CD4-positive, alpha-beta T cell treated with Interleukin-6 at 100 ng/mL for 8 hours (primary cell): ENCODE measurements around the gene SLC15A1.
"Not testable (repeated sequence)": the region's sequence is repeated elsewhere in the genome, so short reads cannot be mapped to it uniquely, and the experiment has no call there.

Source experiments
- DNase-seq: peaks from one replicate; pipeline ENCODE4 v3.0.0-alpha.2; 2020; ENCODE audit warnings: mixed read lengths, low spot score

The SLC15A1 gene

GRCh38 chr13:98781470-98781869 lies 29.0 kb upstream of the SLC15A1 start:
- DNase-seq: no peak

GRCh38 chr13:98781045-98781444 lies 28.6 kb upstream of the SLC15A1 start:
- DNase-seq: no peak

DNA sequence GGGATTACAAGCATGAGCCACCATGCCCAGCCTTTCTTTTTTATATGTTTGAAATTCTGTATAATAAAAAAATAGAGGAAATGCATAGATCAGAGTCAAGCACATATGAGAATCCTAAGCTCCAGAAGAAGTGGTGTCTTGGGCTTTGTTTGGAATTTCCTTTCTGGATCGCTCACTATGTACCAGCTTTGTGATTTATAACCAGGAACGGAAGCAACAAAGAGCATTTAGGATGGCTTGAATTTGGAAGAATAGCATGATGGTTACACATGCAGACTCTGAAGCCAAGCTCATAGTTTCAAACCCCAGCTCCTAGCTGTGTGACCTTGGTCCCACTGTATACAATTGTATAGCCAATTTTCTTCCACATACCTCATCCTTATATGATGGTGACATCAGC lies 28.0 kb upstream of the SLC15A1 start:
- DNase-seq: no peak

DNA sequence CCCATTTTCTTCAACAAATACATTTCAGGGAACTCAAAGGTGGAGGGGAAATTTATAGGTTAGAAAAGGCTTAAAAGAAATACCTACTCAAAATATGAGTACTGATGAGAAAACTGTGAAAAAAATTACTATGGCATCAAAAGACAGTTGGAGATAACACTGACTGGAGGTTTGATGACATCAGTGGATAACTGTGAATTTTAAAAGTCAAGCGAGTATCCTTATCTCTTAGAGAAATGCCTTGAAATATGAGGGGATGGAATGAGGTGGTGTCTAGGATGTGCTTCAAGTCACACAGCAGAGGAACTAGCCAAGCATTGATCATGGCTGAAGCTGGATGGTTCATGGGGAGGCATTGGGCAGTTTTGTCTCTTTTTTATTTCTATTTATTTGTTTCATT lies 27.2 kb upstream of the SLC15A1 start:
- DNase-seq: no peak

GRCh38 chr13:98778749-98779148 lies 26.3 kb upstream of the SLC15A1 start:
- DNase-seq: no peak

DNA sequence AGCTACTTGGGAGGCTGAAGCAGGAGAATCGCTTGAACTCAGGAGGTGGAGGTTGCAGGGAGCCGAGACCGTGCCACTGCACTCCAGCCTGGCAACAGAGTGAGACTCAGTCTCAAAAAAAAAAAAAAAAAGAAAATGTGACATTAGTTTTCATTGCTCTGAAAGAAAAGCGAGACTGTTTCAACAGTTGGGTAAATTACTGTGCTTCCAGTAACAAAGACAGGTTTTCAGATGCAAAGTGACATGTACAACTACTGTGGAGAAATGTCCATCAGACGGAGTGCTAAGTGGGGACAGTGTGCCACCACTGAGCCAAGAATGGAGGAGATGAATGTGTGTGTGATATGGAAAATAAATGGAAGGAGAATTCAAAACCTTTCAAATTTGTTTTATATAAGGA lies 24.2 kb upstream of the SLC15A1 start:
- no peak for DNase-seq

DNA sequence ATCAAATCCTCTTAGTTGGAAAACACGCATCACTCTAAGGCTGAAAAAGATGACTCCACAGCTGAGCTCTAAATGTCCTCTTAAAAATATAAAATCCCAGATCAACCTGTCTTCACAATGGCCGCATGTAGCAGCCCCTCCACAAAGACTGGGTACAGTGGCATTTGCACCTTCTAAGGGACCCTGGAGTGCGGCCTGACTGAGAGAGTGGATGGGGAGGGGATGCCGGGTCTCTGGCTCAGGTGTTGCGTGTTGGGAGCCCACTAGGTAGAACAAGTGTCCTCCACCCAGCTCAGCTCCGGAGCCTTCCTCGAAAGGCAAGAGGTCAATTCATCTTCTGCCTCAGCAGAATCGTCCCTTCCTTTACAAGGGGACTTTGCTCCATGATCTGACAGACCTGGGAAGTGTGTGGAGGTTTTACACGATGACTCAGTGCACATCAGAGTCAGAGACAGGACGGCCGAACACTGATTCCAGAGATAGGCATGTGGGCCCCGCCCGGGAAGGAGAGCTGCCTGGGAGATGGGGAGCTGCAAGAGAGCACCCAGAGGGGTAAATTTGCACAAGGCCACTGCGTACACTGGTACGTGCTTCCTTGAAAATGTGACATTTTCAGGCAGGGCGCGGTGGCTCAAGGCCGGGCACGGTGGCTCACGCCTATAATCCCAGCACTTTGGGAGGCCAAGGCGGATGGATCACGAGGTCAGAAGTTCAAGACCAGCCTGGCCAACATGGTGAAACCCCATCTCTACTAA lies 23.5 kb upstream of the SLC15A1 start:
- DNase-seq: no peak

GRCh38 chr13:98775386-98775785 lies 22.9 kb upstream of the SLC15A1 start:
- no peak for DNase-seq

DNA sequence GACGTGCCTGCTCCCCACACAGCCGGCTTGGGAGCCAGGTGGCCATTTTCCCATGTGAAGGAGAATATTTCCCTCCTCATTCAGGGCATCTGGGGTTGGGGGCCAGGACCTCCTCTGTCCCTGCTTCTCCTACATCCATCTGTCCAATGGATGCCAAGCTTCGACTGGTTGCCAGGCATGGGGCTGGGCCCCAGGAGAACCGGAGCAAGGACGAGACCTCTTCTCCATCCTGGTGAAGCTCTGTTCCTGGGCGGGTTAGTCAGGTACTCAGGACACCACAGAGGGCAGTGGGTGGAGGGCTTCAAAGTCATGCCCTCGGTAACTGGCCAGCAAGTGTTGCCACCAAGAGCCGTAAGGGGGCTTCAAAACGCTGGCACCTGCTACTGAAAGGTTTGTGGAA lies 22.3 kb upstream of the SLC15A1 start:
- no peak for DNase-seq

DNA sequence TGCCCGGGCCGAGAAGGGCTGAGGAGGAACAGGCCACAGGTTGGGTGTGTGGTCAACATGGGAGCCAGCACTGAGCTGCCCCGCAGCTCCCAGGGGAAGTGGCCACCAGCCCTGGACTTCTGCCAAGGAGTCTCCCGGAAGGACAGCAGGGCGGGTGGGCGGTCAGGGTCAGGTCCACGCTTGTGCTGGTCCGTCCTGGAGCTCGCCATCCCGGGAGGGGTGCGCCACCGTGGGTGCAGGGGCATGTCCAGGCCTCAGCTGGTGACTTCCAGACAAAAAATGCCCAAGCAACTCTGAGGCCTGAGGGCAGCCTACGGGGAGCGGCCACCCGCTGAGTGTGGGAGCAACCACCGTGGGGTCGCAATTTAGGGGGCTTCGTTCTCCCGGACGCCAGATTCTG lies 21.4 kb upstream of the SLC15A1 start:
- DNase-seq: no peak

DNA sequence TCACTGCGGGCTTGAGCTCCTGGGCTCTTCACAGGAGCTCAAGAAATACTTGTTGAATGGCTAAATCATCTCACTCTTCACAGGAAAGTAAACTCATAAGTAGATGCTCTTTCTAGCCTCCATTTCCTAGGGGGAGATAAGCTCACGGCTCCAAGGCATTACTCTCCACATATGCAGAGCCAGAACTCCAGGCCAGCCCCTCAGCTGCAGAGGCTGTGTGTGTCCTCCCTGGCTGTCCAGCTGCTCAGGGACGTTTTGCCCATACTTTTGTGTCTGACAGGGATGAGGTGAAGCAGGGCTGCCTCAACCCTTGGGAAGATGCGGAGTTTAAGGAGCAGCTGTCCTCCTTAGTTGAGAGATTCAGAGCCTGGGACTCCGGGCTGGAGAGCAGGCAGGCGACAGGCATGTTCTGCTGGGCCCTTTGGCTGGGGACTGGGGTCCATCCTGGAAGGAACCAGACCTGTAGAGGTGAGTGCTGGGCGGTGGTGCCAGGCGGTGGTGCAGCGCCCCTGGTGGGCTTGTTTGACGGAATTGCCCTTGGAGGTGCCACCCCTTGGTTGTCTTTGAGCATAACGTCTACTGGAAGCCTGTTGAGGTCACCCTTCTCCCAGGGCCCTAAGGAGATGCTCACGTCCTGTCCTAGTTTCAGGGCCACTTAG lies 20.5 kb upstream of the SLC15A1 start:
- DNase-seq: no peak

DNA sequence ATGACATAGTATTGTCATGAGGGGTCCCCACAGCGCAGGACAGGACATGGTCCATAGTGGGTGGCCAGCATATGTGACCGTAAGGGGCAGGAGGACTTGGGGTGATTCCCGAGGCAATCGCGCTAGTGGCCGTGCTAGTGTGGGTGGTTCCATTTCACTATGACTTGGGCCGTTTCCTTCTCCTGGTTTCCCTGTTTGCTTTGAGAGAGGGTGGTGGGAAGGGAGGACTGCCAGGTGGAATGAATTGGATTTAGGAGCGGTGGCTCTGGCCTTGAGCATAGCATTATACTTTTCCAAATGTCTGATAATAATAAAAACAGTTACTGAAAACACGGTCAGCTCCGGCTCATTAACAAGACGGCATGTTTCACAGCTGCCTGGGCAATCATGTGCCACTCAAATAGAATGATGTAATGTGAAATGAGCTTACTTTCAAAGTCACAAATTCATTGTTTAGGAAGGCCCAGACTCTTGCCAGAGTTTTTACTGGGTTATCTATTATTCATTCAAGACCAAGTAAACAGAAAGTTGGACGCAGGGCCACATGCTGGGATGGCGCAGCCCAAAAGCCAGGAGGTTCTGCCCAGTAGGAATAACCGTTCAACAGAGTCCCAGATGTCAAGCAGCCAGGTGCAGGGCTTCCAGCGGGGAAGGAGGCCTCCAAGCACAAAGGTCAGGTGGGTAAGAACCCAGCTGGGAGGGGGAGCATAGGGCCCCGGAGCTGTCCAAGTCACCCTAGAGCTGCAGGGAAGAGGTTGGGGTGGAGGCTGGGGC lies 19.6 kb upstream of the SLC15A1 start:
- DNase-seq: no peak

DNA sequence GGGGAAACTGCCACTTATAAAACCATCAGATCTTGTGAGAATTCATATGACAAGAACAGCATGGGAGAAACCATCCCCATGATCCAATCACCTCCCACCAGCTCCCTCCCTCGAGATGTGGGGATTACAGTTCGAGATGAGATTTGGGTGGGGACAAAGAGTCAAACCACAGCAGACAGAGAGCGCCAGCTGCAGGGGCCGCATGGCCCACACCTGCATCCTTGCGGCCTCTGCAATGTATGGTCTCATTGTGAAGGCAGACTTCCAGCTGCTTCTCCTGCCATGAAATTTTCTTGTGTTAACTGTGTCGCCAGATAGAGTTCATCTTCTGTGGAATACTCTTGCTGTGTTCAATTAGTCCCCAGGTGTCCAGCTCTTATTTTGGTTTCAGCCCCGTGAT lies 17.3 kb upstream of the SLC15A1 start:
- no peak for DNase-seq

DNA sequence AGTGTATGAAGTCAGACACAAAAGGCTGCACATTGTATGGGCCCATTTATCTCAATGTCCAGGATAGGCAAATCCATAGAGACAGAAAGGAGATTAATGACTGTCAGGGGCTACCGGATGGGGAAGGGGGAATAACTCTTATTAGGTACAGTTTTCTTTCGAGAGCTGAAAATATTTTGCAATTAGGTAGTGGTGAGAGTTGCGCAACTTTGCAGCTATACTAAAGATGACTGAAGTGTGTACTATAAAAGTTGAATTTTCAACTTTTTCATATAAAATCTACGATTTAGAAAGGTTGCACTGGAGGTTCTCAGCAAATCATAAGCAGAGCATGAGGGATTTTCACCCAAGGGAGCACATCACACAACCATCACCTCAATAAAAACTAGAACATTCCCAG lies 16.1 kb upstream of the SLC15A1 start:
- no peak for DNase-seq

GRCh38 chr13:98766697-98767096 lies 14.2 kb upstream of the SLC15A1 start:
- DNase-seq: no peak

DNA sequence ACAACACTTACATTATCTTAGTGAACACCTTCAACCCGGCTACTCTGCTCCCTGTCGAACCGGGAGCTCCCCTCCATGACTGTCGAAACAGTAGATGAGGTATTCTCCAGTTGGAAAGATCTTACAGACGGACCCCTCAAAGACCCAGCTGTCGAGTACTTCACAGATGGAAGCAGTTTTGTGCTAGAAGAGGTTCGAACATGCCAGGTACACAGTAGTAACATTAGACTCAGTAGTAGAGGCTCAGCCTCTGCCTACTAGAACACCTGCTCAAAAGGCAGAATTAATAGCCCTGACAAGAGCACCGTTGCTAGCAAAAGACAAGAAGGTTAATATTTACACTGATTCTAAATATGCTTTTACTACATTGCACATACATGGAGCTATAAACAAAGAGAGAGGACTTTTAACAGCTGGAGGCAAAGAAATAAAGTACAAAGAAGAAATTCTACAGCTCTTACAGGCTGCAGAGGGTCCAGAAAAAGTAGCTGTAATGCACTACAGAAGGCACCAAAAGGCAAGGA lies 13.6 kb upstream of the SLC15A1 start:
- no peak for DNase-seq

DNA sequence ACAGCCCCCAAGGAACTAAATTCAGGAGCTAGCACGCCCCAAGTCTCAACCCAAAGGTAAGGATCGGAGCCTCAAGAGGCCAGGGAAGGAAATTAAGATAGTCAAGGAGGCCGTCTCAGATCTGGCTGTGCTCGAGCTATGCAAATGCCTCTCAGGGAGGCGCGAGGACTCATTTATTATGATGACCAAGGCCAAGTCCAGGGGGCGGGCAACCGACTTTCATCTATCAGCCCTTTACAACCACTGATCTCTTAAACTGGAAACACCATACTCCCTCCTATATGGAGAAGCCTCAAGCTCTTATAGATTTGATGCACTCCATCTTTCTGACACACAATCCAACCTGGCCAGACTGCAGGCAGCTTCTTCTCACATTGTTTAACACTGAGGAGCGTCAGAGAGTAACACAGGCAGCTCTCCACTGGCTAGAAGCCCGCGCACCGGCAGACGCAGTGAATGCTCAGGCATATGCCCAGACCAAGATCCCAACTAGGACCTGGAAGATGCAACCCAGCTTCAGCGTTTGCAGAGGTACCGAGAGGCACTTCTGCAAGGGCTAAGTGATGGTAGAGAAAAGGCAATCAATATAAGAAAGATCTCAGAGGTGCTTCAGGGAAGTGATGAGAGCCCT lies 9.6 kb upstream of the SLC15A1 start:
- no peak for DNase-seq

DNA sequence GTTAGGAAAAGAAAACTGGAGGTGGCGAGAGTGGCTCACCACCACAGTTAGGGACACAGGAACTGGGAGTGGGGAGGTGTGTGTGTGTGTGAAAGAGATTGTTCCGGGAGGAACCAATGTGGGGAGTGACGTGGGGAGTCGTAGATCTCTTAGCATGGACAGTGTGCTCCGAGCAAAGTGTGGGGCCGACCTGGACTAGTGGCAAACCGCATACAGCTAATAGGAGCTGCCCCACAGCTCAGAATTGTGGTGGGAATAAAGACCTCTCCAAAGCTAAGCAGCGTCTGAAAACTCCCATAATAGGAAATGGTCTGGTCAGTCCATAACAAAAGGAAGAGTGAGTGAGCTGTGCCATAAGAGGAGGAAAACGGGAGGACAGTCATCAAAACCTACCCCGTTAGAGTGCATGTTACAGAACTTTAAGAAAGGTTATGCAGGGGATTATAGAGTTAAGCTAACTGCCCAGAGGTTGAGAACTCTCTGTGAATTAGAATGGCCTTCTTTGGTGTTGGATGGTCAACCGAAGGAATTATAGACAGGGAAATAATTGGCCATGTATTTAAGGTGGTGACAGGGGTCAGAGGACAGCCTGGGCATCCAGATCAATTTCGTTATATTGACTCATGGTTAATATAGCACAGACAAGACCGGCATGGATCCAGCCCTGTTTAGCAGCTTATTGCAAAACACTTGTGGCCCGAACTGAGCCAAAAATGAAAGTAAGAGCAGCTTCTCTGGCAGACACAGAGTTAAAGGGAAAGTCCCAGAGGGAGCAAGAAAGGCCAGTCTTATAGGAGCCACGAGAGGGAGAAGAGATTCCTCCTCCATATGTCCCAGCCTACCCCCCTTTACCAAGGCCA lies 8.9 kb upstream of the SLC15A1 start:
- no peak for DNase-seq

DNA sequence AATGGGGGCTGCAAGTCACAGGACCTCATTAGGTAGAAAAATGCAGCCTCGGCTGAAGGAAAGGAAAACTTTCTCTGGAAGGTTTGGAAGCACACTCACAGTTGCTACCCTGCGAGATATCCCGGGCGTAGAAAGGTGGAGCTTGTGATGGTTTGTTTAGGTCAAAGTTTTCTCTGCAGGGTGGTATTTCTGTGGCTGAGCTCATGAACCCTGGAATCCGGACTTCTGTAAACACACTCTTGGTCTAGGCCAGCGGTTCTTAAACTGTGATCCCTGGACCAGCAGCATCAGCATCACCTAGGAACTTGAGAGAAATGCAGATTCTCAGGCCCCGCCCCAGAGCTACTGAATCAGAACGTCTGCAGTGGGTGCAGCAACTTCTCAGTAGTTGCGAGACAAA lies 3.3 kb upstream of the SLC15A1 start:
- DNase-seq: no peak

GRCh38 chr13:98755116-98755515 lies 2.6 kb upstream of the SLC15A1 start:
- DNase-seq: no peak

- not testable (repeated sequence) for DNase-seq
These were observed 2.0 kb upstream of the SLC15A1 start for GRCh38 chr13:98754468-98754867.
